Left renal pelvis (tissue), 4 donors: Measurements from ENCODE around the gene GABBR2. TPM values are rescaled to one million over a fixed set of nuclear protein-coding genes. Genes with fewer than 3 reads are reported as not detected.

Experiments used
- DNase-seq, 4 donors: peaks; one replicate each; pipeline ENCODE4 v3.0.0-alpha.2; 2013; ENCODE audit warnings: low read depth in 4 of 4, low spot score in 3 of 4
- polyA plus RNA-seq, 4 donors: library from polyadenylated mRNA; unstranded; fragments of 120-200 nt; gene quantifications; one replicate each; pipeline ENCODE4 v1.2.1, GENCODE V29; 2013; ENCODE audit not compliant: insufficient read length in 4 of 4

Gene GABBR2
- polyA plus RNA-seq, 4 donors = 4.0 to 14.3 (median 5.1) TPM

- DNase-seq = peak in 3 of 4 donors; percentile 50 to 66 (median 58)
Measured at GRCh38 chr9:98457726-98458370, 250.9 kb downstream of the GABBR2 start.

GRCh38 chr9:98456156-98456613, 252.6 kb downstream of the GABBR2 start:
- peak in 1 of 4 donors; percentile 5 for DNase-seq

GRCh38 chr9:98455256-98456155, 253.2 kb downstream of the GABBR2 start:
- DNase-seq = peak in 1 of 4 donors; percentile 8

GRCh38 chr9:98453589-98454311, 255.0 kb downstream of the GABBR2 start:
- DNase-seq = no peak

GRCh38 chr9:98451576-98451975, 257.2 kb downstream of the GABBR2 start:
- no peak for DNase-seq

DNA sequence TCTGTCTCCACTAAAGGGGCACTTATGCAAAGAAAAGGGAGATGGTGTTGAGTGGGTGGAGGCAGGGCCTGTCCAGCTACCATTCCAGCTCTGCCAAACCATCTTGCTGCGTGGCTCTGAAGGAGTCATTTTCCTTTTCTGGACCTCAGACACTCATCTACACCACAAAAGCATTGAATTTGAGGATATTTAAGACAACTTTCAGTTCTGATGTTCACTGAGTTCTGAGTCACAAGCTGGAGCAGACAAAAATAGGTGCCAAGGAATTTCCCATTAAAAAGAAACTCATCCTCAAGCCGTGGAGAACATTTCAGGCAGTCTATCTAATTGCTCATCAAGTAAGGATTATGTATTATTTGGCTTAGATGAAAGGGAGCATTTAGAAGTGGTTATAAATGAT, 258.2 kb downstream of the GABBR2 start:
- no peak for DNase-seq

- DNase-seq = no peak
Measured at GRCh38 chr9:98449871-98450270, 258.9 kb downstream of the GABBR2 start.

- DNase-seq = no peak
Measured at GRCh38 chr9:98445576-98445975, 263.2 kb downstream of the GABBR2 start.

DNA sequence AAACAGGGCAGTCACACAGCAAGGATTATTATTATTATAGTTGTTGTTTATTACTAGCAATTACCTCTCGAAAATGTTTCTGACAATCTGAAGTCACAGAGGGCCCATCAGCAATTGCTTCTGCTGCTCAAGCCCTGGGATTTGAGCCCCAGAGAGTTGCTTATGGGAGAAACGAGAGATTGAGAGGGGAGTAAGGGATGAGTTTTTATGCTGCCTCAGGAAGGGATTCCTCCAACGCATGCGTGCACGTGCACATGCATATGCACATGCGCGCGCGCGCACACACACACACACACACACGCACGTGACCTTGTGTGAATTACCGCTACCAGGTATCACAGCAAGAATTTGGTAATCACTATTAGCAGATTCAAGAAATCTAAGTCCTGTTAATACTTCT, 264.1 kb downstream of the GABBR2 start:
- no peak for DNase-seq

DNA sequence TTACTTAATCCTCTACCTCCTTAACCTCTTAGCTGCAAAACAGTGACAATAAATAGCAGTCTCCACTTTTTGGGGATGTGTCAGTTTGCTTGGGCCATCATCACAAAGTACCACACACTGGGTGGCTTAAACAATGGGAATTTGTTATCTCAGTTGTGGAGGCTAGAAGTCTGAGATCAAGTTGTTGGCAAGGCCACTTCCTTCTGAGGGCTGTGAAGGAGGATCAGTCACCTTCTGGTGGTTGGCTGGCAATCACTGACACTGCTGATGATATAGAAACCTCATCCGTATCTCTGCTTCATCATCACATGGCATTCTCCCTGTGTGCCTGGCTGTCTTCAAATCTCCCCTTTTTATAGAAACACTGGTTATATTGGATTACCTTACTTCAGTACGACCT, 266.2 kb downstream of the GABBR2 start:
- DNase-seq = no peak

DNA sequence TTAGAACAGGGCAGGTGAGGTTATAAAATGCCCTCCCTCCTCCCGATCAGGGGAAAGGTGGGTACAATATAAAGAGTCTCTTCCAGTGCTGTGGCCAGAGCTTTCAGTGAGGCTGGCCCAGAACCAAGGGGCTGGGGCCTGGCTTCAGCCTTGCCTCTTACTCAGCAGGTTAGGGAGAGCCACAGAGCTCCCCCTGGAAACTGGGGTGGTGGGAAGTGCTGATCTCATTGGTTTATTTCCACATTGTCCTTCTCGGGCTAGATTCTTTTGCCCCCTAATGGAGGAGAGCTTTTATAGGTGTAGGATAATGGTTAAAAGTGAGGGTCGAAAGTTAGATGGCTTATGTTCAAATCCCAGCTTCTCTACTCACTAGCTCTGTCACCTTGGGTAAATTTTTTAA, 266.6 kb downstream of the GABBR2 start:
- DNase-seq = no peak

- no peak for DNase-seq
Measured at GRCh38 chr9:98438666-98439065, 270.1 kb downstream of the GABBR2 start.

DNA sequence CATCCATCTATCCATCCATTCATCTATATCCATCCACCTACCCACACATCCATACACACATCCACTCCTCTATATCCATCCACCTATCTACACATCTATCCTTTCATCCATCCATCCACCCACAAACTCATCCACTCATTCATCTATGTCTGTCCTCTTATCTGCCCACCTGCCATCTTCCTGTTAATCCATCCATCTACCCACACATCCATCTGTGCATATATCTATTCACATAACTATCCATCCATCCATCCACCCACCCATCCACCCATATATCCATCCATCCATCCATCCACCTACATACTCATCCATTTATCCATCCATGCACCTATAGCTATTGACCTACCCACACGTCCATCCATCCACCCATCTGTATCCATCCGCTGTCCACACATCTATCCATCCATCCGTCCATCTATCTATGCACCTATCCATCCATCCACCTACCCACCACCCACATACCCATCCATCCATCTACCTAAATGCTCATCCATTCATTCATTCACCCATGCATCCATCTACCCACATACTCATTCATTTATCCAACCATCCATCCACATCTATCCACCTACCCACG, 271.2 kb downstream of the GABBR2 start:
- no peak for DNase-seq

- DNase-seq = no peak
Measured at GRCh38 chr9:98432960-98433359, 275.8 kb downstream of the GABBR2 start.

- DNase-seq = no peak
Measured at GRCh38 chr9:98432134-98432533, 276.6 kb downstream of the GABBR2 start.

- no peak for DNase-seq
Measured at GRCh38 chr9:98430535-98431292, 278.0 kb downstream of the GABBR2 start.

DNA sequence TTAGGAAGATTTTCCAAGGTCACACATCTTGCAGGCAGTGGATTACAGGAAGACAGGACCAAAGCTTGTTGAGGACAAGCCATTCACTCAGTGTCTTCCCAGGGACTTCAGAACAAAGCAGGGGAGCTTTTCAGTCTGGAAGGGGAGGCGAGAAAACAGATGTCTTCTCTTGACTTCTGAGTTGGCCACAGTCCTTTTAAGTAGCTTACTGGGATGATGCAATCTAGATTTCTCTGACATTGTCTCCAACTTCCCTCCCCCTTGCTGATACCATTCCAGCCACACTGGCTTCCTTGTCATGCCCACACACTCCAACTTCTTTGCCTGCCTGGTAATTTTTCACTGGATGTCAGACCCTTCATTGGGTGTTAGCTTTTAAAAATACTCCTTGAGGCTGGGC, 279.1 kb downstream of the GABBR2 start:
- DNase-seq = no peak

GRCh38 chr9:98428454-98428853, 280.3 kb downstream of the GABBR2 start:
- no peak for DNase-seq

GRCh38 chr9:98427491-98427890, 281.2 kb downstream of the GABBR2 start:
- DNase-seq = no peak

DNA sequence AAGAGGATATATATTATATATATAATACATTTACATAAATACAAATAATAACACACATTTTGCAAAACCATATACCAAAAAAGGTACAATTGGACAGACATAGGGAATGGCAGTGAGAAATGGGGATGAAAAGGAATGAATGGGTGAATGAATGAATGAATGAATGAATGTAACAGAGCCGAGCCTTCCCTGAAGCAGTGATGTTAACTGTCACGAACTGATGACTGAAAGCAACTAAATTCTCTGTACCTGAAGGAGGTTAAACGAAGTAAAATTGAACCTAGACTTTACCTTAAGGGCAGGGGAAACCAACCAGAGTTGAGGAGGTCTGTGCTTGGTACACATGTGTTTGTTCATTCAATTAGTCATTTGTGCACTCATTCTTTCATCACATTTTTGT, 283.7 kb downstream of the GABBR2 start:
- DNase-seq = no peak
